ENCODE data around the gene SELENOH. TPM values are rescaled to one million over a fixed set of nuclear protein-coding genes. Genes with fewer than 3 reads are reported as not detected.
A peak's percentile ranks its signal among the peaks of the same experiment; 100 is the strongest.
"Not testable (repeated sequence)": the region's sequence is repeated elsewhere in the genome, so short reads cannot be mapped to it uniquely, and the experiment has no call there.

SELENOH gene
- polyA plus RNA-seq, 2 of the 4 experiments (the other 2 are of a cell fraction), result 96.3 to 115 TPM

DNA sequence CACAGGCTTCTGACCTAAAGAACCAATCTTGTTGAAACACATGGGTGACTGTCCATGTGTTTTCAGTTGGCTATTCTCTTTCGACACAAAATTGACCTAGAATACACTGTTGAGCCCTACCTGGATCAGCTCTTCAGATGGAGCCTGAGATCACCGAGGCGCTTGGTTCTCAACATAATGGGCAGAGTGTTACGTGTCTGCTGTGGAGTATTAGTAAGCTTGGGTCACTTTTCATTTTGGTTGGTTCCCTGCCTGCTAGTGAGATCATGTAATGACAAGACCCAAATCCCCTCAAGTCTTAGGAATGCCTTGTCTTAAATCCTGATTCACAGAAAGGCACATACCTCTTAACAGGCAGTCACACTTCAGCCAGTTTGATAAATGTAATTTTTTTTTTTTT, 38.0 kb upstream of the SELENOH start:
- ChIA-PET POLR2A (interaction anchor here (0.6 to 2.5 kb wide), 2 partner anchors 9 to 158 kb away, joined by 6 to 17 read pairs; partner anchors contain the start of genes MED19 and TMX2), CTCF (interaction anchor here (0.6 to 1.2 kb wide), 3 partner anchors 11 to 1560 kb away, joined by 4 to 5 read pairs (median 4); no protein-coding TSS in a partner anchor)
- 90% methylated on average over 4 of the region's 4 CpGs for WGBS (ENCODE audit: missing lambda C conversion rate)
- TF ChIP-seq, protein P1, sequence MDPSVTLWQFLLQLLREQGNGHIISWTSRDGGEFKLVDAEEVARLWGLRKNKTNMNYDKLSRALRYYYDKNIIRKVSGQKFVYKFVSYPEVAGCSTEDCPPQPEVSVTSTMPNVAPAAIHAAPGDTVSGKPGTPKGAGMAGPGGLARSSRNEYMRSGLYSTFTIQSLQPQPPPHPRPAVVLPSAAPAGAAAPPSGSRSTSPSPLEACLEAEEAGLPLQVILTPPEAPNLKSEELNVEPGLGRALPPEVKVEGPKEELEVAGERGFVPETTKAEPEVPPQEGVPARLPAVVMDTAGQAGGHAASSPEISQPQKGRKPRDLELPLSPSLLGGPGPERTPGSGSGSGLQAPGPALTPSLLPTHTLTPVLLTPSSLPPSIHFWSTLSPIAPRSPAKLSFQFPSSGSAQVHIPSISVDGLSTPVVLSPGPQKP (IDR thresholded peaks at IDR 0.05; ENCODE audit: low read depth, low read length), result no peak
- TF ChIP-seq MYC (IDR thresholded peaks at IDR 0.05; ENCODE audit: borderline replicate concordance, low read length), result no peak
- Histone ChIP-seq H3K4me2 (no peak overlapping the region), H3K4me3 (no peak overlapping the region), H3K4me1 (no peaks in the 10 kb centered on the region), H3K9me3 (no peaks in the 10 kb centered on the region), H3K27ac (no peak overlapping the region)
- DNase-seq (ENCODE audit: low read depth in 1 of 2, low spot score in 1 of 2), result no peak
- no peak for ATAC-seq
- no peak for FAIRE-seq

DNA sequence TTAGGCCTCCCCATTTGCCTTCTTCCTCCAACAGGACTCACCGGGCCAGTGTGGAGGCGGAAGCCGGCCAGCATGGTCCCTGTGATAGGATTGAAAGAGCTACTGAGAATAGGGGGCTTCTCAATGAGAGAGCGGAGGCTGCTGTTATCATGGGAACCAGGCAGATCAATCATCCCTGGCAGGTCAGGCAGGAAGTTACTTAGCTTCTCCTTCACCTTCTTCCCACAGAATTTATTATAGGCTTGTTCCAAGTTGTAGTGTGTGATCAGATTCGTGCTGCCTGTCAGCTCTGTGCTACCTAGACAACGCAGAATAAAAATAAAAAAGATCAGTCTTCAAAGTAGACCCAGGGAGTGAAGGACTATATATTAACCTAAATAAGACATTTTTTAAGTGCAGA, 36.4 kb upstream of the SELENOH start:
- no peak for ATAC-seq
- no peaks in the 10 kb centered on the region for H3K9me3 ChIP-seq
- no peak for FAIRE-seq
- POLR2A ChIA-PET, result interaction anchor here (0.7 kb wide), 1 partner anchor 9 kb away, joined by 4 read pairs; no protein-coding TSS in a partner anchor
- H3K4me2 ChIP-seq, result no peak overlapping the region
- no peak overlapping the region for H3K27ac ChIP-seq
- H3K4me3 ChIP-seq, result no peak overlapping the region
- TF ChIP-seq CHD4 (IDR thresholded peaks at IDR 0.05; ENCODE audit: borderline replicate concordance) (no peak), MAZ (IDR thresholded peaks at IDR 0.05; ENCODE audit: borderline replicate concordance, low read depth, low read length) (no peak), PHF8 (IDR thresholded peaks at IDR 0.05; ENCODE audit: borderline replicate concordance, low read depth) (no peak), HEYL (CRISPR knock-in tag; IDR thresholded peaks at IDR 0.05) (no peak), ZSCAN20 (CRISPR knock-in tag; IDR thresholded peaks at IDR 0.05) (no peak)
- peaks cover under 1% of the 10 kb centered on the region; the same call in 1 of the 3 replicates for H3K4me1 ChIP-seq
- no peak for DNase-seq (ENCODE audit: low read depth in 1 of 2, low spot score in 1 of 2)
- WGBS (ENCODE audit: missing lambda C conversion rate), result 95% methylated on average over 6 of the region's 6 CpGs
- CTCF ChIA-PET, result interaction anchor here (1.7 kb wide), 1 partner anchor 11 kb away, joined by 8 read pairs; no protein-coding TSS in a partner anchor

DNA sequence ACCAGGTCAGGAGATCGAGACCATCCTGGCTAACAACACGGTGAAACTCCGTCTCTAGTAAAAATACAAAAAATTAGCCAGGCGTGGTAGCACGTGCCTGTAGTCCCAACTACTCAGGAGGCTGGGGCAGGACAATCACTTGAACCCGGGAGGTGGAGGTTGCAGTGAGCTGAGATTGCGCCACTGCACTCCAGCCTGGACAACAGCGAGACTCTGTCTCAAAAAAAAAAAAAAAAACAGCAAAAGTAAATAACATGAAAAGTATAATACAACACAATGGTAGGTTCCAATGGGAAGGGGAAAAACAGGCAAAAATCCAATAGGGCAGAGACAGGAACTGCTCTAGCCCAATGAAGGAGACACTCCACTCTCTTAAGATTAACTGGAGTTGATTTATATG, 35.9 kb upstream of the SELENOH start:
- ATAC-seq; FAIRE-seq; H3K4me3 ChIP-seq; H3K4me1 ChIP-seq; H3K27ac ChIP-seq; H3K4me2 ChIP-seq; DNase-seq (ENCODE audit: low read depth in 1 of 2, low spot score in 1 of 2); H3K9me3 ChIP-seq: not testable (repeated sequence)
- 95% methylated on average over 8 of the region's 8 CpGs for WGBS (ENCODE audit: missing lambda C conversion rate)
- POLR2A ChIA-PET, result interaction anchor here (0.7 kb wide), 1 partner anchor 9 kb away, joined by 4 read pairs; no protein-coding TSS in a partner anchor
- CTCF ChIA-PET, result interaction anchor here (0.5 to 1.7 kb wide), 3 partner anchors 7 to 22 kb away, joined by 3 to 8 read pairs (median 3); no protein-coding TSS in a partner anchor

DNA sequence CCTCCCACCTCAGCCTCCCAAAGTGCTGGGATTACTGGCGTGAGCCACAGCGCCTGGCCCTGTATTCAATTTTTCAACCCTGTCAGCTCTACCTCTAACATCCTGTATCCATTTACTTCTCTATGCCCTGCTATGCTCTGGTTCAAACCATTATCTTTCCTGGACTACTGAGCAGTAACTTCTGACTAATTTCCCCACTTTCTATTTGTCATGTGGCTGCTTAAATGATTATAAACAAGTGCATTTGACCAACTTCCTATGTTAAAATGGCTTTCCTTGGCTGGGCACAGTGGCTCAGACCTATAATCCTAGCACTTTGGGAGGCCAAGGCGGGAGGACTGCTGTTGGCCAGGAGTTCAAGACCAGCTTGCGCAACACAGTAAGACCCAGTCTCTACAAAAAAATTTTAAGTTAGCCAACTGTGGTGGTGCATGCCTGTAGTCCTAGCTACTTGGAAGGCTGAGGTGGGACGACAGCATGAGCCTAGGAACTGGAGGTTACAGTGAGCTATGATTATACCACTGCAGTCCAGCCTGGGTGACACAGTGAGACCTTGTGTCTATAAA, 31.4 kb upstream of the SELENOH start:
- no peak overlapping the region for H3K4me2 ChIP-seq
- no peak for TF ChIP-seq TP53 (CRISPR knock-in tag; IDR thresholded peaks at IDR 0.05)
- TF ChIP-seq, protein P2, sequence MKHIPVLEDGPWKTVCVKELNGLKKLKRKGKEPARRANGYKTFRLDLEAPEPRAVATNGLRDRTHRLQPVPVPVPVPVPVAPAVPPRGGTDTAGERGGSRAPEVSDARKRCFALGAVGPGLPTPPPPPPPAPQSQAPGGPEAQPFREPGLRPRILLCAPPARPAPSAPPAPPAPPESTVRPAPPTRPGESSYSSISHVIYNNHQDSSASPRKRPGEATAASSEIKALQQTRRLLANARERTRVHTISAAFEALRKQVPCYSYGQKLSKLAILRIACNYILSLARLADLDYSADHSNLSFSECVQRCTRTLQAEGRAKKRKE (CRISPR knock-in tag; IDR thresholded peaks at IDR 0.05; ENCODE audit: low read depth), result no peak
- TF ChIP-seq MYC (IDR thresholded peaks at IDR 0.05; ENCODE audit: borderline replicate concordance, low read length), result no peak
- peak; percentile 33 to 70; a peak in 3 of 4 replicates for TF ChIP-seq CEBPB (IDR thresholded peaks at IDR 0.05)
- H3K4me1 ChIP-seq, result peaks cover 28% of the 10 kb centered on the region
- no peak for FAIRE-seq
- 89% methylated on average over 5 of the region's 5 CpGs for WGBS (ENCODE audit: missing lambda C conversion rate)
- no peak for DNase-seq (ENCODE audit: low read depth in 1 of 2, low spot score in 1 of 2)
- ChIA-PET POLR2A (no interaction called here), CTCF (interaction anchor here (0.6 to 5.4 kb wide), 5 partner anchors 10 to 91 kb away, joined by 3 to 19 read pairs (median 3); no protein-coding TSS in a partner anchor)
- no peak for ATAC-seq
- H3K9me3 ChIP-seq, result no peaks in the 10 kb centered on the region
- no peak overlapping the region for H3K27ac ChIP-seq
- no peak overlapping the region for H3K4me3 ChIP-seq

Data from A549 (cell line).